IMR-90 (cell line): Measurements from ENCODE around the gene CXCL1. TPM values are rescaled to one million over a fixed set of nuclear protein-coding genes. Genes with fewer than 3 reads are reported as not detected.

Source experiments
- ATAC-seq: fragments of 200-7000 bp; cut with Tn5 transposase; 2 replicates; pipeline ENCODE4 v1.9.1; 2020; ENCODE audit warnings: low read depth, mild to moderate bottlenecking, moderate library complexity
- BruUV-seq: library from RNA; stranded (reverse); fragments of 400-500 nt; replicated peaks from 2 replicates; lab custom pipeline; 2021; lab: Mats Ljungman, UMichigan
- CTCF ChIA-PET: fragments of 300-600 bp; formaldehyde crosslinking; extraction: SDS; loops from one replicate; lab custom pipeline; 2021; ENCODE audit warnings: antibody characterized with exemption; lab: Yijun Ruan, JAX
- POLR2A ChIA-PET: fragments of 300-600 bp; sonication (Branson Sonifier 250); formaldehyde crosslinking; loops from one replicate; lab custom pipeline; 2022; ENCODE audit warnings: antibody characterized with exemption; ENCODE audit not compliant: unreplicated experiment; lab: Charles Lee
- DNase-seq: peaks from one replicate; pipeline ENCODE4 v3.0.0; 2013
- H2AFZ ChIP-seq: replicated peaks from 2 replicates; pipeline ENCODE3; 2013; ENCODE audit warnings: low read length, mild to moderate bottlenecking; ENCODE audit not compliant: poor library complexity
- H2AK5ac ChIP-seq: 2 replicates; pipeline ENCODE4 v1.6.1; 2013; ENCODE audit warnings: low read depth, low read length, inconsistent platforms
- H2AK9ac ChIP-seq: replicated peaks from 2 replicates; pipeline ENCODE3; 2013; ENCODE audit warnings: mild to moderate bottlenecking, low read depth, low read length, moderate library complexity; ENCODE audit not compliant: poor library complexity
- H2BK120ac ChIP-seq: 2 replicates; pipeline ENCODE4 v1.6.1; 2013; ENCODE audit warnings: low read depth, low read length, inconsistent platforms
- H2BK15ac ChIP-seq: 3 replicates; pipeline ENCODE4 v1.6.1; 2013; ENCODE audit warnings: low read depth, low read length, inconsistent platforms
- H2BK20ac ChIP-seq: 2 replicates; pipeline ENCODE4 v1.6.1; 2013; ENCODE audit warnings: low read depth, mild to moderate bottlenecking, inconsistent platforms, low read length, moderate library complexity
- H2BK5ac ChIP-seq: 2 replicates; pipeline ENCODE4 v1.6.1; 2013; ENCODE audit warnings: mild to moderate bottlenecking, low read depth, low read length, inconsistent platforms; ENCODE audit not compliant: poor library complexity, severe bottlenecking
- H3K14ac ChIP-seq: replicated peaks from 2 replicates; pipeline ENCODE4 v1.6.1; 2013; ENCODE audit warnings: low read depth, low read length, inconsistent platforms
- H3K18ac ChIP-seq: 2 replicates; pipeline ENCODE4 v1.6.1; 2013; ENCODE audit warnings: low read depth, low read length, control low read depth
- H3K23ac ChIP-seq: 2 replicates; pipeline ENCODE4 v1.6.1; 2013; ENCODE audit warnings: low read depth, low read length, inconsistent platforms
- H3K27ac ChIP-seq: 2 replicates; pipeline ENCODE4 v1.5.1; 2013; ENCODE audit warnings: mild to moderate bottlenecking, control low read depth, low read length; ENCODE audit not compliant: insufficient read depth
- H3K27me3 ChIP-seq: 2 replicates; pipeline ENCODE4 v1.6.1; 2013; ENCODE audit warnings: low read length; ENCODE audit not compliant: control insufficient read depth, insufficient read depth
- H3K36me3 ChIP-seq: 2 replicates; pipeline ENCODE4 v1.6.1; 2013; ENCODE audit warnings: low read length, mixed read lengths; ENCODE audit not compliant: control insufficient read depth, insufficient read depth
- H3K4ac ChIP-seq: 2 replicates; pipeline ENCODE4 v1.6.1; 2013; ENCODE audit warnings: low read depth, low read length, inconsistent platforms
- H3K4me1 ChIP-seq: 2 replicates; pipeline ENCODE4 v1.6.1; 2013; ENCODE audit warnings: low read length, mixed read lengths; ENCODE audit not compliant: control insufficient read depth, insufficient read depth
- H3K4me2 ChIP-seq: 2 replicates; pipeline ENCODE4 v1.6.1; 2013; ENCODE audit warnings: low read depth, mild to moderate bottlenecking, control low read depth, low read length, moderate library complexity
- H3K4me3 ChIP-seq: 2 replicates; pipeline ENCODE4 v1.5.1; 2013; ENCODE audit warnings: low read depth, mild to moderate bottlenecking, control low read depth, low read length, moderate library complexity; ENCODE audit not compliant: insufficient read depth
- H3K56ac ChIP-seq: 2 replicates; pipeline ENCODE4 v1.6.1; 2013; ENCODE audit warnings: low read length, inconsistent platforms; ENCODE audit not compliant: insufficient read depth; ENCODE audit errors: extremely low read depth
- H3K79me1 ChIP-seq, 2 experiments: 2 replicates each; pipeline ENCODE4 v1.6.1; 2013; ENCODE audit warnings: low read length in 2 of 2, inconsistent platforms in 1 of 2, low read depth in 1 of 2
- H3K9ac ChIP-seq: 2 replicates; pipeline ENCODE4 v1.6.1; 2013; ENCODE audit warnings: low read depth, low read length, control low read depth
- H3K9me1 ChIP-seq: 2 replicates; pipeline ENCODE4 v1.6.1; 2013; ENCODE audit warnings: low read length, inconsistent platforms; ENCODE audit not compliant: insufficient read depth
- H3K9me3 ChIP-seq: 2 replicates; pipeline ENCODE4 v1.6.1; 2013; ENCODE audit warnings: low read length; ENCODE audit not compliant: control insufficient read depth, insufficient read depth
- H4K20me1 ChIP-seq: 2 replicates; pipeline ENCODE4 v1.6.1; 2013; ENCODE audit warnings: low read length, inconsistent platforms; ENCODE audit not compliant: insufficient read depth
- H4K5ac ChIP-seq: 2 replicates; pipeline ENCODE4 v1.6.1; 2013; ENCODE audit warnings: mild to moderate bottlenecking, low read depth, low read length, control low read depth
- H4K8ac ChIP-seq, 2 experiments: 2 replicates each; pipeline ENCODE4 v1.6.1; 2013; ENCODE audit warnings: low read depth in 2 of 2, low read length in 2 of 2, control low read depth in 1 of 2, inconsistent platforms in 1 of 2
- H4K91ac ChIP-seq: 2 replicates; pipeline ENCODE4 v1.6.1; 2013; ENCODE audit warnings: low read depth, low read length, inconsistent platforms; ENCODE audit not compliant: insufficient read depth
- CTCF ChIP-seq: conservative IDR thresholded peaks from 2 replicates; pipeline ENCODE4 v1.5.1; 2012; ENCODE audit warnings: mild to moderate bottlenecking, low read depth, low read length, improper control_type of control experiment
- NFE2L2 ChIP-seq: fragments of 150-350 bp; IDR thresholded peaks from 2 replicates; pipeline ENCODE4 v1.6.1; 2016; ENCODE audit warnings: low read depth, mild to moderate bottlenecking, low read length
- RCOR1 ChIP-seq: IDR thresholded peaks from 2 replicates; pipeline ENCODE4 v1.6.1; 2012; ENCODE audit warnings: mild to moderate bottlenecking, low read length, improper control_type of control experiment; ENCODE audit not compliant: insufficient replicate concordance
- WGBS, 2 experiments: methylation state at CpG; one replicate each; pipeline versions ENCODE4 v1.1.5 to v1.1.7; 2013; ENCODE audit warnings: missing lambda C conversion rate in 2 of 2; ENCODE audit not compliant: insufficient read length in 1 of 2; ENCODE audit errors: extremely low coverage in 2 of 2; 5-methylcytosine and 5-hydroxymethylcytosine counted together
- dilution Hi-C: fragments of 300-500 bp; cut with HindIII; formaldehyde crosslinking; loops from one replicate; pipeline ENCODE4 v1.14.3; 2018; ENCODE audit warnings: low sequenced_read_pairs; ENCODE audit not compliant: unreplicated experiment
- in situ Hi-C: fragments of 300-500 bp; cut with MboI; formaldehyde crosslinking; loops from 3 replicates; pipeline ENCODE4 v1.14.3; 2019; ENCODE audit warnings: low sequenced_read_pairs, inconsistent platforms, mixed read lengths
- intact Hi-C: fragments of 100-400 bp; cut with micrococcal nuclease; formaldehyde crosslinking; loops from 2 replicates; pipeline ENCODE4 v1.10.0; 2022
- polyA plus RNA-seq, 3 experiments: library from polyadenylated mRNA; depleted of rRNA; stranded (reverse); fragments of >200 nt; gene quantifications; 2 replicates each; pipeline ENCODE4 v1.2.3, GENCODE V29; 2012; ENCODE audit warnings: low replicate concordance in 1 of 3
- total RNA-seq: library from RNA; depleted of rRNA; stranded (reverse); fragments of >200 nt; gene quantifications from 2 replicates; pipeline ENCODE4 v1.2.3, GENCODE V29; 2012

Gene CXCL1
- total and polyA plus RNA-seq, 2 of the 4 experiments (the other 2 are of a cell fraction), result 2.0 TPM; not detected in 1

GRCh38 chr4:73831569-73831968, 37.6 kb upstream of the CXCL1 start:
- H2BK15ac ChIP-seq, result no peak overlapping the region
- POLR2A ChIA-PET, result no interaction called here

More at GRCh38 chr4:73831569-73831968, 37.6 kb upstream of the CXCL1 start:
- H3K56ac ChIP-seq, result no peak overlapping the region
- no peak for DNase-seq
- peaks cover under 1% of the 10 kb centered on the region; the same call in 1 of the 2 replicates for H3K9me3 ChIP-seq
- H3K9ac ChIP-seq, result no peak overlapping the region
- H4K5ac ChIP-seq, result no peak overlapping the region
- no peak overlapping the region for H3K18ac ChIP-seq
- in situ Hi-C loops (no loop called here), dilution Hi-C loops (no loop called here), intact Hi-C loops (no loop called here)
- H2AK9ac ChIP-seq, result no peak overlapping the region
- no peak overlapping the region for H4K8ac ChIP-seq
- no peak overlapping the region for H3K4ac ChIP-seq
- no peak overlapping the region for H3K14ac ChIP-seq
- no peak overlapping the region for H2BK5ac ChIP-seq
- H3K4me1 ChIP-seq, result peaks cover 3% of the 10 kb centered on the region; the same call in 1 of the 2 replicates
- no peaks in the 10 kb centered on the region for H3K79me1 ChIP-seq
- H2BK120ac ChIP-seq, result no peak overlapping the region
- ATAC-seq, result no peak
- H3K27ac ChIP-seq, result no peak overlapping the region
- WGBS, 2 experiments, result no CpG with 5 or more reads among the region's 2 CpGs
- CTCF ChIA-PET, result no interaction called here
- H4K91ac ChIP-seq, result no peak overlapping the region
- H3K4me2 ChIP-seq, result no peak overlapping the region
- no peak overlapping the region for H2BK20ac ChIP-seq
- no peak overlapping the region for H2AFZ ChIP-seq
- no peaks in the 10 kb centered on the region for H3K36me3 ChIP-seq
- TF ChIP-seq RCOR1 (no peak), NFE2L2 (no peak), CTCF (no peak)
- H3K27me3 ChIP-seq, result peaks cover 4% of the 10 kb centered on the region
- H3K9me1 ChIP-seq, result no peaks in the 10 kb centered on the region
- BruUV-seq, result no TSS peak
- H3K4me3 ChIP-seq, result no peak overlapping the region
- no peak overlapping the region for H3K23ac ChIP-seq
- H4K20me1 ChIP-seq, result no peaks in the 10 kb centered on the region
- H2AK5ac ChIP-seq, result no peak overlapping the region
